HG02852 (cell line): ENCODE data around the gene ZBTB16.

Source experiments
- ATAC-seq: cut with Tn5 transposase; IDR thresholded peaks from one replicate; pipeline ENCODE4 v1.9.1; 2021; ENCODE audit warnings: mild to moderate bottlenecking, moderate library complexity; ENCODE audit not compliant: unreplicated experiment

The ZBTB16 gene

DNA sequence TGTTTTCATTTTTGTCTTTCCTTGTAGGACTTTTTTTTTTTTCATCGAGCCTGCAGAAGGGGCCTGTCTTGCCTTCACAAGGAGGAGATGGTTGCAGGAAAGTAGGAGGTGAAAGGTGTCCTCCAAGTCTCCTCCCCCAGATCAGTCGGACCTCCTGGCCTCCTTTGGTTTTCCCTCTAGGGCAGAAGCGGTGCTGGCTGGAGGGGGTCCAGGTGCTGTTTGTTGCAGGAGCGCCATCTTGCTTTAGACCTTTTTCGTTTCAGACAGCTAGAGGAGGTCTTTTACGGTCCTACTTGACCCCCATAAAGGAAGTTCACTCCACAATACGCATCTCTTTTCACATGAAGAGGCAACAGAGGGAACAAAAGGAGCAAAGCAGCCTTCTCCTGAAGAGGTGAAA lies 66.0 kb downstream of the ZBTB16 start:
- no peak for ATAC-seq

DNA sequence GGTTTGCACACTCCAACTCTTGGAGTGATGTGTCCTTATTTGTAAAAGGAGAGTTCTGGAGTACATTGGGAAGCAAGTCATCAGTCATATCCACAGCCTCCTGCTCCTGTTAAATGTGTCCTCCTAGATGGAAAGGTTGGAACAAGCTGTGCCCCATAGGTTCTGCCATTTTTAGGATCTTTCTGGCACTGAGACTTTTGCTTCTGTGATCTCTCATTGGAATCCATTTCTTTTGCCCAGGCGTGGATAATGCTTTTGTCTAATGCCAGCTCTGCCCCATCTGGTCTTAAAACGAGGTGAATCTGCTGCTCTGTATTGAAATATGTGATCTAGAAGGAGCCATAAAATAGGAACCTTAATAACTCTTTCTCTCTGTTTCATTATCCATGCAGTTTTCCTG lies 66.4 kb downstream of the ZBTB16 start:
- ATAC-seq = no peak

DNA sequence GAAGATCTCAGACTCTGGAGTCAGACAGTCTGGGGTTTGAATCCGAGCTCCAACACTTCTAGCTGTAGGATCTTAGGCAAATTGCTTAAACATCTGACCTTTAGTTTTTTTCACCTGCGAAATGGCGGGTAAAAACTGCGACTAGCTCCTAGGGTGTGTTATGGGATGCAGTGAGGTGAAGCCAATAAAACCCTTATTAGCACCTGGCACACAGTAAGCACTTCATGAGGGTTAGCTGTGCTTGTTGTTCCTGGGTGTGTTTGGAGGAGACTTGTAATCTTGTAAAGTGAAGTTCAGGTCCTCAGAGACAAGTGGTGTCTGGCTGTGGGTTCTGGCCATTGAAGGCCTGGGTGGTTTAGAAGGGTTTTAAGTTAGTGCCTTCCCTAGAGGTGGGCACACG lies 68.9 kb downstream of the ZBTB16 start:
- ATAC-seq = no peak

GRCh38 chr11:114129142-114129541 lies 69.6 kb downstream of the ZBTB16 start:
- no peak for ATAC-seq

DNA sequence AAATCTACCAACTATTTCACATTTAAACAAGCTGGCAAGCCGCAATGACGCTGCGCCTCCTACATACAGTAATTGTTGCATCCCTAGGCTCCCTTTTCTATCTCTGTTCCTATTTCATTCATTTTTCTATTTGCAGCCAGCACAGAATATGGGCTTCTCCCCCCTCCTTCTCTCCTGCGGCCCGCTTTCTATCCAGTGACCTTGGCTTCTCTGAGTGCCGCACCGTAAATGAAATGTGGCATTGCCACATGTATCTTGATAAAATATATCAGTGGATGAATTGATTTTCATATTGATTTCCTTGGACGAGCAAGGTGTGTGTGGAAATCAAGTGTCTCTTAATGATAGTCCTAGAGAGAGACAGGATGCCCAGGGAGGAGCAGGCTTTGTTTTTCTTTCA lies 70.2 kb downstream of the ZBTB16 start:
- ATAC-seq = no peak

- no peak for ATAC-seq
These were observed 70.6 kb downstream of the ZBTB16 start for GRCh38 chr11:114130115-114130576.

- ATAC-seq = no peak
These were observed 71.2 kb downstream of the ZBTB16 start for GRCh38 chr11:114130629-114131277.

- ATAC-seq = no peak
These were observed 72.0 kb downstream of the ZBTB16 start for GRCh38 chr11:114131461-114131864.

- no peak for ATAC-seq
These were observed 72.9 kb downstream of the ZBTB16 start for GRCh38 chr11:114132417-114132816.

GRCh38 chr11:114132944-114133394 lies 73.5 kb downstream of the ZBTB16 start:
- ATAC-seq = no peak

DNA sequence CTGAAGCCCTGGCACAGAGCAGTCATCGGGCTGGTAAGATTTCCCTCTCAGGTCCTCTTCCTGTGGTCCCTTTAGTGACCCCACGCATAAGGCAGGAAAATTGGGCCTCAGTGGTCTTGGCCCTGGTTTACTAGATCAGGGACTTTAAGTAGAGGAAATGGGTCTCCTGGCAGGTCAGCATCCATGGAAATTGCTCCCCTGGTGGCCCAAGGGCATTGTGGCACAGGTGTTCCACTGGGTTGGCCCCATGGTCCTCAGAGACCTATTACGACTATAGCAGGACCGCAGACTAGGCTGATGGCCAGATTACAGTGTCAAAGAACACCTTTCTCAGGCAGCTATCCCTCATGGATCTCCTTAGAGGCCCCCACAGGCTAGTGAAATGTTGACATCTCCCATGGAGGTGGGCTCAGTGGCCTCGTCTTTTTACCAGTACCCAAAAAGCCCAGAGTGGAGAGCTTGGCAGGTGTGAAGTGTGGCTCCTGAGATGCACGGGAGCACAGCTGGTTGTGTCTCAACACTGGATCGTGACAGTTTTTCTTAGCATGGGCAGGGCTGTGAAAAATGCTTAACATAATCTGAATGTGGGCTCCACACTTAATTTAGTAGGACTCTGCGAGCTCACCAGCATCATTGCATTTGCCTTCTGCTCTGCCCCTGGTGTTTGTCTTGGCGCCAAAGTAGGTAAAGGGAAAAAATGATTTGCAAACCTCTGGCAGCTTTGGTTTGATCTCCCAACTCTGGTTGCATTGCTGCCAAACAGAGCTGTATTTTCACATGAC lies 74.2 kb downstream of the ZBTB16 start:
- no peak for ATAC-seq

GRCh38 chr11:114134870-114135269 lies 75.4 kb downstream of the ZBTB16 start:
- ATAC-seq = no peak

GRCh38 chr11:114135737-114136151 lies 76.2 kb downstream of the ZBTB16 start:
- ATAC-seq = no peak

DNA sequence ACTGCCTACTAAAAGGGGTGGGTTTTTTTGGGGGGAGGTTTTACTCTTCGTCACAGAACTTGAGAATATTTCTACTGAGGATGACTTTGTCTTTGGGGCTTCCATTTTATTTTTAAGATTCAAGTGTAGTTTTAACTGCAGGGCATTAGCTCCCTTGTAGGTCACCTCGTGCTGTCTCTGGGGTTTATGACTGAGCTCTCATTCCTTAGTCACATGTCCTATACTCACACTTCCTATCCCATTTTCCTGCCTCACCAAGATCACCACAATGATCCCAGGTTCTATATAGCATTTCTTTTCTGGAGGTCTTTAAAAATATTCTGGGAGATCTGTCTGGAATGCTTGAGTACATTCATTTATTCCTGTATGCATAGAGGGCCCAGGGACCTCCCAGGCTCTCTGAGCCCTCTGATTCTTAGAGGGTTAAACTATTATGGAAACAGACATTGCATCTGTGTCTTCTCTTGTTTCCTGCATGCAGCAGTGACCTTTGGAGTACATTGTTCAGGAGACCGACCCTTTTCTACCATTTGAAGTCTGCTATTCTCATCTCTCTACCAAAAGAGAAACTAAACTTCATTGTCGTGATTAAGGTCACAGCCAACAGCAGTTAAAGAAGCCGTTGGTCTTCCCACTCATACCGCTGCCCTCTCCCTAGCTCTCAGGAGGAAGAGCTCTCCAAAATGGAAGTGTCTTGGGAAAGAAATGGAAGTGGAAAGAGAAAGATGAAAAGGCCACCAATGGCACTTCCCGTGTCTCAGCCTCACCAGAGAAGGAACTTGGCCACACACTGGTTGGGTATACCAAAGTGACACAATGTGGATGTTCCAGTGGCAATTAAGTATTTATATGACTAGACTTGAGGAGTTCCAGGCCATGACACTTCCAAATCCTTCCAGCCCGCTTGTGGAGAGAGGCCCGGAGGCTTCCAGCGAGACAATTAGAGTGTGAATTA lies 77.5 kb downstream of the ZBTB16 start:
- no peak for ATAC-seq

DNA sequence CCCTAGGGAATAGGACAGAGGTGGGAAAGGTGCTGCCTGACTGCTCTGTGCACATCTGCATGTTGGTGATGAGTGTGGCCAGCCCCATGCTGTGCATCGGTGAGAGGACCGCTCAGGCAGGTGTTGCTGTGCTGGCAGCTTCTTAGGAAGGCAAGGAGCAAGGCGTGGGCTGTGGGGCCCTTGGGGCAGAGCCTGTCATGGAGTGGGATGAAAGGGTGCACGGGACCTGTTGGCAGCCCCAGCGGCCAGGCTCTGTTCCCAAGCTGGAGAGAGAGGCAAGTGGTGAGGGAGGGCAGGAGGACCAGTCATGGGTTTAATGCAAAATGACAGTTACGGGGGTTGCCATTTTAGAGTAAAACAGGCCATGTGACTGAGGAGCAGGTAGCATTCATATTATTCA lies 78.3 kb downstream of the ZBTB16 start:
- ATAC-seq = no peak

DNA sequence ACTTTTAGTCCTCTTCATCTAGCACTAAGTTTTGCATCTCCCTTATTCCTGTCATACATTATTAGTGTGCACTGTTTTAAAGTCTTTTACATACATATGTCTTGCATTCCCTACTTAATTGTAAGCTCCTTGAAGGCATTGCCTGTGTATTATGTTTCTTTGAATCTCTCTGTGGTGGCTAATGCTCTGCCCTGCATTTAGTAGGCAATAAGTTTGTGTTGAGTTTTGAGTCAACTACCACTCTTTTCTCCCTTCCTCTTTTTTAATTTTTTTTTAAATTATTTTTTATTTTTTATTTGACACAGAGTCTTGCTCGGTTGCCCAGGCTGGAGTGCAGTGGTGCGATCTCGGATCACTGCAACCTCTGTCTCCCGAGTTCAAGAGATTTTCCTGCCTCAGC lies 78.9 kb downstream of the ZBTB16 start:
- no peak for ATAC-seq

- no peak for ATAC-seq
These were observed 81.3 kb downstream of the ZBTB16 start for GRCh38 chr11:114140826-114141225.

- no peak for ATAC-seq
These were observed 82.5 kb downstream of the ZBTB16 start for GRCh38 chr11:114141863-114142580.

GRCh38 chr11:114142707-114143106 lies 83.2 kb downstream of the ZBTB16 start:
- no peak for ATAC-seq

- ATAC-seq = no peak
These were observed 85.8 kb downstream of the ZBTB16 start for GRCh38 chr11:114145166-114145775.
